NCI-H2227 treated with DMSO at 0.1 percent for 48 hours (cell line): ENCODE data around the gene GPC6.

Experiments used
- DNase-seq: peaks from one replicate; lab custom pipeline; 2025; lab: John Stamatoyannopoulos, UW

Gene GPC6

GRCh38 chr13:93975242-93975641, 748.6 kb downstream of the GPC6 start:
- DNase-seq = no peak

- no peak for DNase-seq
Measured at GRCh38 chr13:93976528-93976927, 749.9 kb downstream of the GPC6 start.

GRCh38 chr13:93977986-93978385, 751.4 kb downstream of the GPC6 start:
- DNase-seq = no peak

- DNase-seq = no peak
Measured at GRCh38 chr13:93981426-93981977, 754.9 kb downstream of the GPC6 start.

GRCh38 chr13:93982179-93982918, 755.7 kb downstream of the GPC6 start:
- DNase-seq = no peak

- no peak for DNase-seq
Measured at GRCh38 chr13:93984052-93984451, 757.4 kb downstream of the GPC6 start.

- no peak for DNase-seq
Measured at GRCh38 chr13:93984876-93985275, 758.3 kb downstream of the GPC6 start.

GRCh38 chr13:93987458-93987857, 760.9 kb downstream of the GPC6 start:
- no peak for DNase-seq

GRCh38 chr13:93991569-93991968, 765.0 kb downstream of the GPC6 start:
- DNase-seq = no peak

GRCh38 chr13:93996481-93996880, 769.9 kb downstream of the GPC6 start:
- DNase-seq = no peak

GRCh38 chr13:94006296-94006695, 779.7 kb downstream of the GPC6 start:
- no peak for DNase-seq

- DNase-seq = no peak
Measured at GRCh38 chr13:94007072-94007471, 780.5 kb downstream of the GPC6 start.

GRCh38 chr13:94009701-94010100, 783.1 kb downstream of the GPC6 start:
- no peak for DNase-seq

GRCh38 chr13:94014461-94014860, 787.9 kb downstream of the GPC6 start:
- DNase-seq = no peak

GRCh38 chr13:94020426-94020825, 793.8 kb downstream of the GPC6 start:
- DNase-seq = no peak

- DNase-seq = no peak
Measured at GRCh38 chr13:94020833-94021232, 794.2 kb downstream of the GPC6 start.

- DNase-seq = no peak
Measured at GRCh38 chr13:94028234-94028633, 801.6 kb downstream of the GPC6 start.

GRCh38 chr13:94028650-94029049, 802.0 kb downstream of the GPC6 start:
- peak; percentile 48 for DNase-seq

GRCh38 chr13:94030415-94031119, 804.0 kb downstream of the GPC6 start:
- peak; percentile 11 for DNase-seq

GRCh38 chr13:94031609-94032008, 805.0 kb downstream of the GPC6 start:
- no peak for DNase-seq

- no peak for DNase-seq
Measured at GRCh38 chr13:94033098-94033497, 806.5 kb downstream of the GPC6 start.

- DNase-seq = peak; percentile 71
Measured at GRCh38 chr13:94033830-94034642, 807.4 kb downstream of the GPC6 start.
